ENCODE results near the gene STH. TPM values are rescaled to one million over a fixed set of nuclear protein-coding genes. Genes with fewer than 3 reads are reported as not detected.

STH gene
- total and polyA plus RNA-seq, 9 of the 15 experiments (the other 6 are each of a cell fraction or from before 2014, with no cell fraction given): not detected

GRCh38 chr17:45977506-45977824 lies 21.6 kb upstream of the STH start (continued):
- no peak for TF ChIP-seq GATAD2A (IDR thresholded peaks at IDR 0.05)
- TF ChIP-seq OTX1 (CRISPR knock-in tag; IDR thresholded peaks at IDR 0.05): no peak
- no peak for TF ChIP-seq ZNF311 (CRISPR knock-in tag; IDR thresholded peaks at IDR 0.05)
- no peak for TF ChIP-seq ZBTB49 (CRISPR knock-in tag; IDR thresholded peaks at IDR 0.05; ENCODE audit: borderline replicate concordance)
- TF ChIP-seq ZNF785 (CRISPR knock-in tag; IDR thresholded peaks at IDR 0.05): no peak
- no peak for TF ChIP-seq PTBP1 (IDR thresholded peaks at IDR 0.05; ENCODE audit: low read depth, low read length)
- no peak for TF ChIP-seq SMAD3 (CRISPR knock-in tag; conservative IDR thresholded peaks at IDR 0.05)
- no peak for TF ChIP-seq NR2C2 (CRISPR knock-in tag; IDR thresholded peaks at IDR 0.05)
- TF ChIP-seq NR2C2 (tag; IDR thresholded peaks at IDR 0.05): peak; percentile 66
- TF ChIP-seq MAFF (IDR thresholded peaks at IDR 0.05; ENCODE audit: low read length): no peak
- no peak for TF ChIP-seq HIVEP1 (CRISPR knock-in tag; IDR thresholded peaks at IDR 0.05)
- no peak for TF ChIP-seq SMAD4 (CRISPR knock-in tag; conservative IDR thresholded peaks at IDR 0.05)
- no peak for TF ChIP-seq ZNF41 (CRISPR knock-in tag; conservative IDR thresholded peaks at IDR 0.05)
- no peak for TF ChIP-seq ZNF830 (CRISPR knock-in tag; IDR thresholded peaks at IDR 0.05)
- no peak for TF ChIP-seq ZNF184 (CRISPR knock-in tag; IDR thresholded peaks at IDR 0.05)
- no peak for TF ChIP-seq EP400 (IDR thresholded peaks at IDR 0.05)
- TF ChIP-seq SMARCA5 (IDR thresholded peaks at IDR 0.05): no peak
- no peak for TF ChIP-seq ZHX1 (conservative IDR thresholded peaks at IDR 0.05; ENCODE audit: low read length)
- TF ChIP-seq ZMIZ1 (IDR thresholded peaks at IDR 0.05; ENCODE audit: low read depth in 2 of 2, low read length in 2 of 2): 0 out of 4 replicates have a peak, but pooled peaks of 1 of the 2 experiments have one; percentile 4
- no peak for TF ChIP-seq FOXJ2 (tag; IDR thresholded peaks at IDR 0.05)
- TF ChIP-seq MITF (IDR thresholded peaks at IDR 0.05): no peak
- no peak for TF ChIP-seq TCFL5 (CRISPR knock-in tag; conservative IDR thresholded peaks at IDR 0.05)

All from K562 (cell line).